GM21515 (cell line): ENCODE measurements around the gene HEG1.
A peak's percentile ranks its signal among the peaks of the same experiment; 100 is the strongest.
"Not testable (repeated sequence)": the region's sequence is repeated elsewhere in the genome, so short reads cannot be mapped to it uniquely, and the experiment has no call there.

ENCODE experiments used
- ATAC-seq: cut with Tn5 transposase; IDR thresholded peaks from one replicate; pipeline ENCODE4 v1.9.1; 2021; ENCODE audit not compliant: unreplicated experiment

The HEG1 gene

GRCh38 chr3:124963755-124964154, 92.0 kb downstream of the HEG1 start:
- no peak for ATAC-seq

DNA sequence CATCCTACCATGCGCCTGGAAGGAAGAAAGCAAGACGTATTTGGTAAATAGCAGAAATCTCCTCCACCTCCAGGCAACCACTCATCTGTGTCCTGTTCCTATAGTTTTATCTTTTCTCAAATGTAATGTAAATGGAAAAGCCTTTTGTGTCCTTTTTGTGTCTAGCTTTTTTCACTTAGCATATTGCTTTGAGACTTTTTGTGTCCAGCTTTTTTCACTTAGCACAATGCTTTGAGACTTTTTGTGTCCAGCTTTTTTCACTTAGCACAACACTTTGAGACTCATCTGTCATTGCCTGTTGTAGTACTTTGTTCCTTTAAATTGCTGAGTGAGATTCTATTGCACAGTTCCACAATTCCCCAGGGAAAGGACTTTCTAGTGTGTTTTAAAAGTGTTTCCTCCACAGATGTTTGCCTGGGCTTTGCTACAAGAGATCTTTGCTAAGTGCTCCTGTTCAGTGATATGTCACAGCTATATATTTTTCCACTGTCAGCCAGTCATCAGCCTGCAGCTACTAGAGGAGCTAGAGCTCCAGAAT, 93.3 kb downstream of the HEG1 start:
- ATAC-seq, result no peak

- no peak for ATAC-seq
Measured at GRCh38 chr3:124960698-124961097, 95.1 kb downstream of the HEG1 start.

DNA sequence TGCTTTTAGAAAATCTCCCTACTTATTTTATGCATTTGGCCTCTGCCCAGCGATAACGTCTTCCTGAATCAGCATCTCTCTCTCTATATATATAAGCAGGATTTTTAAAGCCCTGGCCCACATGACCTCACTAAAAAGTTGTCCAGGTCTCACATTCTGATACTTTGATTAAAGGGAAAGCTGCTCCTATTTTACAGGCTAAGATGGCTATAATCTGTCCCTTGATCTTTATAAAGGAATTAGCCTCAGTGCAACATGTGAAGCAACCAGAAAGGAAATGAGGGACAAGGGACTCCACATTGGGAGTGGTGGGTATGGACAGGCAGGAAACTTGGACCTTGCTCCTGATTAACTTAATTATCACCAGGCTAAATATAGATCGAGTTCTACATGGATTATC, 95.7 kb downstream of the HEG1 start:
- ATAC-seq, result no peak

DNA sequence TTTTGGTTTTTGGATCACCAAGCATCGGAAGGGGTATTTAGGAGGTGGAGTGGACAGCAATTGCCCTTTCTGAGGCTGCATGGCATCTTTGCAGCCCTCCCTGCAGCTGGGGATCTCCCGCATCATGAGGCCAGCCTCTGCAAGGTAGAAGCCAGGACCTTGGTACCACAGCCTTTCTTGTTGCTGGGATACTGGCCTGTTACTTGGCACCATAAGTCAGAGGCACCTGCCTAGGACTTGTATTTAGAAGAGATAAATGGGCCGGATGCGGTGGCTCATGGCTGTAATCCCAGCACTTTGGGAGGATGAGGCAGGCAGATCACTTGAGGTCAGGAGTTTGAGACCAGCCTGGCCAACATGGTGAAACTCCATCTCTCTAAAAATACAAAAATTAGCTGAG, 97.8 kb downstream of the HEG1 start:
- ATAC-seq, result not testable (repeated sequence)

DNA sequence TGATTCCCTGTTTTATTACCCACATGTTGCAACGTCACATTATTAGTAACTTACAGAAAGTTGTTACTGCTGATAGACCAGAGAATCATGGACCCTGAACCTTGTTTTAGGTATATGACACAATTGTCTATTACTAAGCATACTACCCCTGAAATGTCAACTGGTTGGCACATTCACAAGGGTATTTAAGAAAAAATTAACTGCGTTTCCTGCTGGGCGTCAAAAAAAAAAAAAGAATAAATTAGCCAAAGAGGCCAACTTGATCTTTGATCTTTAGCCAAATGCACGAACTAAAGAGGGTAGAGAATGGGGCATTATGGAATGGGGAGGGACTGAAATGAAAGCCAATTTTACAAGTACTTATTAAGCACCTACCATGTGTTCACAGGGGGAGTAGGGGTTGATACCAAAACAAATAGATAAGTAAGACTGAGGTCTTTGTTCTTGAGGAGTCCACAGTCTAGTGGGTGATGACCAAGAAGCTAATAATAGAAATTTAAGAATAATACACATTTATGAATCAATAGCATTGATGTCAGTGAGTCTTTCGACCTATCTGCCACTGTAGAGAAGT, 103.4 kb downstream of the HEG1 start:
- no peak for ATAC-seq

- no peak for ATAC-seq
Measured at GRCh38 chr3:124951511-124952281, 104.1 kb downstream of the HEG1 start.

DNA sequence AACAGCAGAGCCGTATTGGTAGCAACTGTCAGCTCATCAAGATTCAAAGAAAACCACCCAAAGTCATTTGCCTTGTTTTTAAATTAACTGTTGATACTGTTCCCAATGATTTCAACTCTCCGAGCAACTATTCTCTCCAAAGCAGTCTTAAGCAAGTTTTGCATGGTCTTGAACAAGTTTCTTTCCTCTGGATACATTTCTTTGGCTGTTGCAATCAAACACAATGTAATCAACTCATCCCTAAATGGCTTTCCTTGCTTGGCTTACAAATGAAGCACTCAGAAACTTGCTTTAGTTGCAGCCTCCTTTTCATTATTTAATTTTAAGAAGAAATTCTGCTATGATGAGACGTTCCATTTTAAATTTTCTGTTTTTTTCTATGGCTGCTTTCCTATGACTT, 105.8 kb downstream of the HEG1 start:
- no peak for ATAC-seq

- ATAC-seq, result no peak
Measured at GRCh38 chr3:124942613-124943012, 113.2 kb downstream of the HEG1 start.

GRCh38 chr3:124941771-124942170, 114.0 kb downstream of the HEG1 start:
- no peak for ATAC-seq

DNA sequence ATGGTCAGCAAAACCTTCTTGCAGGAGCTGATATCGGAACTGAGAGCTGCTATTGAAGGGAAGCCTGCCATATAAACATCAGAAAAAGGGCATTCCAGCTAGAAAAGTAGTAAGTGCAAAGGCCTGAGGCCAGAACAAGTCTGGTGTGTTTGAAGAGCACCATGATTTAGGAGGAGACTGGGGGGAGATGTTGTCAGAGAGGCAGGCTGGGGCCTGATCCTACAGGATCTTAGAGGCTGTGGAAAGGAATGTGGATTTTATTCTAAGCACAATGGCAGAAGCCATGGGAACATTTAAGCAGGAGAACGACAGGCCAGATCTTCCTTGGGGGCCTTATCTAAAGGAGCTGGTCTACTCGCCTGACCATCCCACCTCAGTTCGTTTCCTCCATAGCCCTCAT, 116.1 kb downstream of the HEG1 start:
- ATAC-seq, result no peak

DNA sequence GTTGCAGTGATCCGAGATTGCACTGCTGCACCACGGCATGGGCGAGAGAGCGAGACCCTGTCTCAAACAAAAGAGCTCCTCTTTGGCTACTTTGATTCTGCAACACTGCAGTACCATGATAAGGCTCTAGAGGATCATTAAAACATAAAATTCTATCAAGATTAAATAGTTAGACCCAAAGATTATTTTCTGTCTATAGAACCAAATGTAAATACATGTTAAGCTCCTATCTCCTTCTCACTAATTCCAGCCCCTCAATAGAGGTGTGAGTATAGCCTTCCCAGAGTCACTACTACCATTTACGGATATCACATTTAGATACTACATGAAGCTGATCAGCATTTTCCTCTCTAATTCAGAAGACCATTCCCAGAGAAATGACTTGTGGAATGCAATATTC, 116.9 kb downstream of the HEG1 start:
- no peak for ATAC-seq

GRCh38 chr3:124937049-124937448, 118.7 kb downstream of the HEG1 start:
- ATAC-seq, result no peak

- ATAC-seq, result no peak
Measured at GRCh38 chr3:124935794-124936542, 119.8 kb downstream of the HEG1 start.

GRCh38 chr3:124935264-124935663, 120.5 kb downstream of the HEG1 start:
- no peak for ATAC-seq

- ATAC-seq, result no peak
Measured at GRCh38 chr3:124934577-124934976, 121.2 kb downstream of the HEG1 start, which contains the start of gene MUC13. Gene MUC13 (minus strand): TSS chr3:124934751. CDS start chr3:124934712, 39 bp downstream.

GRCh38 chr3:124928333-124929202, 127.2 kb downstream of the HEG1 start:
- ATAC-seq, result no peak

GRCh38 chr3:124927574-124928045, 128.2 kb downstream of the HEG1 start:
- ATAC-seq, result peak; percentile 77

DNA sequence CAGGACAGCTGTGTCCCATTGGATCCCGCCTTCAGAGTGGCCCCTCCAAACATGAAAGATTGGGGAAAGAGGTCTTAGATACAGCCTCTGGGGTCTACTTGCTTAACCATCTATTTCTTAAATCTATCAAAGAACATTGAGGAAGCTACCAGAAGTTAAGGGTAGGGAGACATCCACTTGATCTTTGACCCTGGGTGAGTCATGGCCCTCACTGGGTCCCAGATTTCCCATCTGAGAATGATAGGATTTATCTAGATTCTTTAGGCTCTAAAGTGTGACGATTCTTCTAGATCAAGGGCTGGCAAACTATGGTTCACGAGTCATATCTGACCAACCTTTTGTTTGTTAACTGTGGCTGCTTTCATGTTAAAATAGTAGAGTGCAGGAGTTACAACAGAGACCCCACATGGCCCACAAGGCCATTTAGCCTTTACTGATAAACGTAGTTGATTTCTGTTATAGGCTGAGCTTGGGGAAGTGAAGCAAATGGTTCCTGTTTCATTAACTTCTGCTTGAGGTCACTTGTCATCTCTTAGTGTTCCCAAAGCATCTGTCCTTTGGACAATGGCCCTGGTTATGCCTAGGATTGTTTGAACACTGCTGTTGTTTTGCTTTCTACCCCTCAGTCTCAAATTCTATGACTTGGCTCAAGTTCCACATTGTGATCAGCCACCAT, 129.2 kb downstream of the HEG1 start:
- no peak for ATAC-seq

GRCh38 chr3:124924741-124925140, 131.1 kb downstream of the HEG1 start:
- ATAC-seq, result no peak
